GM10847 (cell line): Measurements from ENCODE around the gene SEMA6A.

Experiments
- POLR2A ChIP-seq: IDR thresholded peaks from 2 replicates; pipeline ENCODE4 v1.6.1; 2011; ENCODE audit not compliant: insufficient read length; ENCODE audit errors: extremely low read depth

SEMA6A gene

DNA sequence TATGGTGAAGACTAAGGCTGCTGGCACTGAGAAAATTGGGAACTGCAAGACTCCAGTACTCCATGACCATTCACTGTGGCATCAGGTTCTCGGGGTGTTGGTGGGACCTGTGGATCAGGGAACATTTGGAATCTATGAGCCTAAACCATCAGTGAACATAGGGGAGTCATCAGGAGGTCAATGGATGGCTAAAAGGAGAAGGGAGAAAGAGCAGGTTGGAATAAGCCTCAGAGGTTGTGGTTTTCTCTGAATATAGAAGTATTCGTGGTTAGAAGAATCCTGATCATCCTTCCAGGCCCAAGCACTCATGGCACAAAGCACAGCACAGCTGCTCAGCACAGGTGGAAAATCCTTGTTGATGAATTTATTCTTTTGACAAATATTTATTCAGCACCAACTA lies 156.6 kb downstream of the SEMA6A start:
- TF ChIP-seq POLR2A = no peak

- no peak for TF ChIP-seq POLR2A
These were observed 158.6 kb downstream of the SEMA6A start for GRCh38 chr5:116415989-116416388.

DNA sequence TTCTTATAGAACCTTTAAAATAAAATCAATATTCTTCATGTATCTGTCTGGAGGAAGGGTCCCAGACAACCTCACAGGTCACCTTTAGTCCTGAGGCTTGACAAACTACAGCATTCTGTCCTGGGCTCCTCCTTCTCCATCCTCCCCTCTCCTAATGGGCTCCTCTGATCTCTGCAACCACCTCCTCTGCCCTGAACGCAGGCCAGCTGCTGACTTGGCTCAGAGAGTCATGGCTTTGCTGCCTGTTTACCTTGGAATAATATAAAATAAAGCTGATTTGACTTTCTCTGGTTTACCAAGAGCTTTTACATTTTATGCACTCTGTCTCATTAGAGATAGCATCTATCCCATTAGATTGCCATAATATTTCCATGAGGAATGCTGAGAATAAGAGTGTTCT lies 159.4 kb downstream of the SEMA6A start:
- no peak for TF ChIP-seq POLR2A

GRCh38 chr5:116411101-116411571 lies 163.5 kb downstream of the SEMA6A start:
- no peak for TF ChIP-seq POLR2A

DNA sequence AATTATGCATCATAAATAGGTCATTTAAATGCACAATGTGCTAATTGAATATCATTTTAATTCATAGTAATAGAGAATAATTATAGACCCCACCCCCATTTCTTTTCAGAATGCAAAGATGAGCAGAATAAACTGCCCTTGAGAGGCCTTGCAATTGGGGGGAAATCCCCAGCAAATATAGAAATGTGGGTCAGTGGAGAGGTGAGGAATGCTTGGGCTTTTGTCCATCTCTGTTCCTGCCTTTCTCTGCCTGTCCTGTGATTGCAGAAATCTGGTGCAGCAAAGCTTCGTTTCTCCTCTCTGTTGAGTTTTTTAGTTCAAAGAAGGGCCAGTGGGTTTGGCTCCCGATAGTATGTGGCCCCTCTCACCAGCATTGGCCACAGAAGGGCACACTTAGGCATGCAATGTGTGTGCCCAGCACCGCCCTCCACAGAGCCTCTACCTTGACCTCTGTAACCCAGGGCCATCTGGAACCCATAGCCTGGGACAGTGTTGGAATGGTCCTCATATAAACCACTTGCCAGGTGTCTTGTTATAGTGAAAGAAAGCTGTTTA lies 164.2 kb downstream of the SEMA6A start:
- no peak for TF ChIP-seq POLR2A

- no peak for TF ChIP-seq POLR2A
These were observed 164.9 kb downstream of the SEMA6A start for GRCh38 chr5:116409591-116410296.

DNA sequence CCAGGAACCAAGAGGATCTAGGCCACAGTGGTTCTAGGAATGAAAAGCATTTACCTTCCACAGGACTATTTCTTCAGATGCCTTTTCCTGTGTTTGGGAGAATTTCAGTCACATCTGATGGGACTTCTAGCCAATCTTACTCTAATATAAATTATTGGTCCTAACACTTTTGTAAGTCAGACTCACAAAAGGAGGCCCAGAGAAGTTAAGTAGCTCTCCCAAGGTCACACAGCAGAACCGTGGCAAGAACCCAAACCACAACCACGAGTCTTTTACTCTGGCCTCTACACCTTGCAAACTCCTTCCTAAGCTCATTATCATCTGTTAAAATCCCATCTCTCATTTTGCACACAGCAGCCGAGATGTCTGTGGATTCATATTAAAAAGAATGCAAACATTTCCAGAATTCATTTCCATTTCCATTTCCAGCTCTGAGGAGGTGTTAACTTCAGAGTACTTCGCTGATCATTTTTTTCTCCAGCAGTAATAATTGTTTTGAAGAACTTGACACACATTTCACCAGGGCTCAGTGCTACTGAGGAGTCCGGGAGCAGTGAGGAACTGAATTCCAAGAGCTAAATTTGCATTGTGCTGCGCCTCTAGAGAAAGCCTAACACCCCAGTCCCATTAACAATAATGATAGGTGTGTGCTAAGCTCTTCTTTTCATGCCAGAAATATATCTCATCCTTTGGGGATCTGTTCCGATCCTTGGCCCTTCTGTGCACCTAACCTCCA lies 168.1 kb downstream of the SEMA6A start:
- no peak for TF ChIP-seq POLR2A

DNA sequence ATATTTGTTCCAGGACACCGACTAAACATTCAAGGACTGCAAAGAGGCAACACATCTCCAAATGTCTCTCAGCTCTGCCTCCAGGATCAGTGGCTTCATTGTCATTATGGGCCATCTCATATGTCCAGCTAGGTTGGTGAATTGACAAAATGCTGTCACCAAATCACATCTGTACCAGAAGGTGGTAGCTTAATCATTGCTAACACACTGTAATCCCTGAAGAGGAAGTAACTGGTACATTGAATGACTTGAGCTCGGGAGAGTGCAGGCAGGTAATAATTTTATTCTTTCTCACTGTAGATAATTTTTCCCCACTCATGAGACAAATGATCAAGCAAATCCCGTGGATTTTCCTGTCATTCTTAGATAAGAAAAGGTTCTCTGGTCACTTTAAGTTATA lies 169.8 kb downstream of the SEMA6A start:
- no peak for TF ChIP-seq POLR2A

DNA sequence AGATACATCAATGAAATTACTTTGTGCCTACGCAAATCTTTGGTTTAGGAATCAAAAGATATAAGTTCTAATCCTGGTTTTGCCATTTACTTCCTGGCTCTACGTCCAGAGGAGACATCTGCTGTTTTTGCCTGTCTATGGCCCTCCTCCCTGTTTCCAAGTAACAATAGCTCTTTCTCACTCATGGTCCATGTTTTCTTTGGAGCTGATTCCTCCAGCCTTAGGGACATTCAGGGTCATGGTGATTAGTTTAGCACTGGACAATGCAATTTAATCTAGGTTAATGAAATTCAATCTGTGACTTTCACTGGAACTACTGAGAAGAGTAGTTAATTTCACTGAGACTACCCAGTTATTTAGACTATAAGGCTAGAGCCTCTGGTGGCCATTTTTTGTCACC lies 170.6 kb downstream of the SEMA6A start:
- no peak for TF ChIP-seq POLR2A

GRCh38 chr5:116402235-116402634 lies 172.4 kb downstream of the SEMA6A start:
- no peak for TF ChIP-seq POLR2A

GRCh38 chr5:116401576-116401975 lies 173.0 kb downstream of the SEMA6A start:
- no peak for TF ChIP-seq POLR2A

DNA sequence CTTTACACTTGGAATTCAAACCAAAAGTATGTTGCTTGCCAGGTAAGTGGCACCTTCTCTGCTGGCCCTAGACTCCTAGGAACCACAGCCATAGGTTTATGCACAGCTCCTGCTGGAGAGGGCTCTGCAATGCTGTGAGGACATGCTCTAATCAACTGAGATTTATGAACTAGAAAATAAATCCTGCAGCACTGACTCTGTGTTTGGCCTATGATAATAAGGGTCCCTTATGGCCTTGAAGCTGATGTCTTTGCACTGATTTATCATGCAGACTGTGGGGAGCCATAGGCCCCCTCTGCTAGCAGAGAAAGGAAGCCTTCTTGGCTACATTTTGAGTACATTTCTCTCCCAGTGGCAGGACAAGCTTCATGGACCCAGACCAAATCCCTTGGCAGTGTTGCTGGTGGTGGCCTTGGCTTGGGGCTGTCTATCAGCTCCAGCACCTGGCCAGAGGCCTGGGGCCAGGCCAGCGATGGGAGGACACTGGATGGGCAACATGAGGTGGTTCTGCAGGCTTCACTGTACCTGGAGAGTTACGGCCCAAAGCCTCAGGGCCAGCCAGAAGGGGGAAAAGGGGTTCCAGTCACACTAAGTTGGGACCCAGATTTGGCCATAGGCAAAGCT lies 178.0 kb downstream of the SEMA6A start:
- no peak for TF ChIP-seq POLR2A

DNA sequence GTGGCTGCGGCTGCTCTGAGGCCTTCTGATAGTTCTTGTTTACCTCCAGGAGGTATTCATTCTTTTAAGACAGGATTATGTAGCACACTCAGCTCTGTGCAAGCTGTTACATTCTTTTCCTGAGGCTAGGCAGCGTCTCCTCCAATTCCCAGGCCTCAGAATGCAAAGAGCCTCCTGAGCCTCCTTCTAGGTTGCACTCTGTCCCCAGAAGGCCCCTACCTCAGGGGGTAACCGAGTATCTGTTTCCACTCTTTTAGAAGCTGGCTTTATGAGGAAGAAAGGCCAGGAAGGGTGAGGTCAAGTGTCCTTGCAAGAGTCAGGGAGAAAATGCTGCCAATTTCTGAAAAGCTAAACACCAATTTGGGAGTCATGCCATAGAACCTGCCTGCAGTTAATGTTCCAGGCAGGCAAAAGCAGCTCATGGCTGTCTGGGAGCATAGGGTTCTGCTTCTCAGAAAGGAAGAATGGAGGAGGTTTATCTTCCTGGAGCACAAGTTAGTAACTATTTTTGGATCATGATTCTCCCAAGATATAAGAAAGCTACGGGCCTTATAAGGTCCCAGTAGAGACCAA lies 178.9 kb downstream of the SEMA6A start:
- no peak for TF ChIP-seq POLR2A

GRCh38 chr5:116395226-116395625 lies 179.4 kb downstream of the SEMA6A start:
- no peak for TF ChIP-seq POLR2A

DNA sequence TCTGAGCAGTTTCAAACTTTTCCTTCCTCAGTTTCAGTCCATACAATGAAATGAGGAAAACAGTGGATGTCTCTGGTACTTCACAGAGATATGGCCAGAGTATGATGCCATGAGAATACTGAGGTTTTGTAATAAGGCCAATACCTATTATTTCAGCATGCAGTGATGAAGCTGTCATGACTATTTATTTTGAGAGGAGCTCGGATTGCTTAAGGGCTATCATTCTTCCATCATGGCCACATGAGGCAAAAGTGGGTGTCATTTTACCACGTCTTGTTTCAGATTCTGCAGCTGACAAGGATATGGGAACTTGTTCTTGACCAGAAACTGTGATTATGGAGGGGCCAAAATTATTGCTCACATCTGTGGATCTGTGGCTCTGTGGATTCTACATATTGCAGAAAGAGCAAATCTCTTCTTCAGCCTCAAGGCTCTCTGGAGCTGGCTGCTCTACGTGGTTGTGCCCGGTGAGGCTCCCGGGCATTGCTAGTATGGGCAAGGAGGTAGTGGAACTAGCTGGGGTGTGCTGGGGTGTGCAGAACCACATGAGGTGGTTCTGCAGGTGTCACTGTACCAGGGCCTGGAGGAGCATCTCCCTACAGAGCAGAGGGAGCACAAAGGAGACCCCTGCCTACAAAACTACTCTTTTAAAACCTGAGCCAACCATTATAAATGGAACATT lies 180.3 kb downstream of the SEMA6A start:
- no peak for TF ChIP-seq POLR2A
